ENCODE data around the gene DISP2.
A peak's percentile ranks its signal among the peaks of the same experiment; 100 is the strongest.

DISP2 gene

DNA sequence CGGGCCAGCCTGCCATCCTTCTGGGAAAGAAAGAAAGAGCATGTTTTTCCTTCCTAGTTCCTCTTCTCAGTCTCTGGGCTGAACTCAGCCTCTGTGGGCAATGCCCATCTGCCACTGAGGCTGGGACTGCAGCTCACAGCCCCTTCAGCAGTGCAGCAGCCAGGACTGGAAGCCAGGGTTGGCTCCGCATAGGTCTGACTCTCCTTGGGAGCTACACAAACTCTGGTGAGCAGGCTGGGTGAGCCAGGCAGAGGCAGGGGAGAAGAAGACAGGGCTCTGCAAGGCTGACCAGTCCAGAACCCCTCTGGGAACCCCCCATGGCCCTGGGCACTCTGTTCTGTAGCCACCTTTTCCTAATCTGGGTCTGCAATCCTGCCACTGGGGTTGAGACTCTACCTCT is 3.6 kb downstream of the DISP2 start:
- no peak for DNase-seq (ENCODE audit: low read depth in 2 of 3, low spot score in 2 of 3)

DNA sequence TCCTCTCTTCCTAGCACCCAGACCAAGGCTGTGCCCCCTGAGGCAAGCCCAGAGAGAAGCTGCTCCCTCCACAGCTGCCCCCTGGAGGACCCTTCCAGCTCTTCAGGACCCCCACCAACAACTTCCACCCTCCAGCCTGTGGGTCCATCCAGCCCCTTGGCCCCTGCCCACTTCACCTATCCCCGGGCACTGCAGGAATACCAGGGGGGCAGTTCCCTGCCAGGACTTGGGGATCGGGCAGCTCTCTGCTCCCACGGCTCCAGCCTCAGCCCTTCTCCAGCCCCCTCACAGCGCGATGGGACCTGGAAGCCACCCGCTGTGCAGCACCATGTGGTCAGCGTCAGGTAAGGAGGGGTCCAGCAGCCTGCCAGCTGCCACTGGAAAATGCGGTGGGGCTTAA is 5.6 kb downstream of the DISP2 start:
- no peak for DNase-seq (ENCODE audit: low read depth in 2 of 3, low spot score in 2 of 3)

DNA sequence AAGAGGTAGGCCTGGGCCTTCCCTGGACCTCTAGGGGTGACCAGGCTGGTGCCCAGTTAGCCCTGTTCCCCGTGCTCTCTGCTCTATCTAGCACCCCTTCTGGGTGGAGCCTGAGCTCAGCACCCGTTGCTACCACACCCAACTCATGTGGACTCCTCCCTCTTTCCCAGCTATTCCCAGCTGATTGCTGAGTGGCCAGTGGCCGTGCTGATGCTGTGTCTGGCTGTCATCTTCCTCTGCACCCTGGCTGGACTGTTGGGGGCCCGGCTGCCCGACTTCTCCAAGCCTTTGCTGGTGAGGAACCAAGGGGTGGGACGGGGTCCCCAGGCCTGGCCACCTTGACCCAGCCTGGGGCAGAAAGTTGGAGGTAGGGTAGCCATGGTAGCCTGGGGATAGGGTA is 6.2 kb downstream of the DISP2 start:
- DNase-seq (ENCODE audit: low read depth in 2 of 3, low spot score in 2 of 3): no peak

DNA sequence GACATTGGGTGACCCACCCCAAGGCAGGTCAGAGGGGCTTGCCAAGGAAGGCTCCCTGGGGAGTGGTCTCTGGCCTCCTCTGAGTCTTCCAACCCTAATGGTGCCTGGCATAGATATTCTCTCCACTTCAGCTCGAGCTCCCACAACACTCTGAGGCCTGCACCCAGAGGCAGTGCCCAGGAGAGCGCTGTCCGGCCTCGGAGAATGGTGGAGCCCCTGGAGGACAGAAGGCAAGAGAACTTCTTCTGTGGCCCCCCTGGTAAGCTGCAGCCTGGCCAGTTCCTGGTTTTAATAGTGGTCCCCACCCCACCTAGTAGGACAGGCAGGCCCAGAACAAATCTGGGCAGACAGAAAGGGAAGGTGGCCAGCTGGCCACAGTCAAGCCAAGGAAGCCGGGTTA is 7.0 kb downstream of the DISP2 start:
- DNase-seq (ENCODE audit: low read depth in 2 of 3, low spot score in 2 of 3): no peak

DNA sequence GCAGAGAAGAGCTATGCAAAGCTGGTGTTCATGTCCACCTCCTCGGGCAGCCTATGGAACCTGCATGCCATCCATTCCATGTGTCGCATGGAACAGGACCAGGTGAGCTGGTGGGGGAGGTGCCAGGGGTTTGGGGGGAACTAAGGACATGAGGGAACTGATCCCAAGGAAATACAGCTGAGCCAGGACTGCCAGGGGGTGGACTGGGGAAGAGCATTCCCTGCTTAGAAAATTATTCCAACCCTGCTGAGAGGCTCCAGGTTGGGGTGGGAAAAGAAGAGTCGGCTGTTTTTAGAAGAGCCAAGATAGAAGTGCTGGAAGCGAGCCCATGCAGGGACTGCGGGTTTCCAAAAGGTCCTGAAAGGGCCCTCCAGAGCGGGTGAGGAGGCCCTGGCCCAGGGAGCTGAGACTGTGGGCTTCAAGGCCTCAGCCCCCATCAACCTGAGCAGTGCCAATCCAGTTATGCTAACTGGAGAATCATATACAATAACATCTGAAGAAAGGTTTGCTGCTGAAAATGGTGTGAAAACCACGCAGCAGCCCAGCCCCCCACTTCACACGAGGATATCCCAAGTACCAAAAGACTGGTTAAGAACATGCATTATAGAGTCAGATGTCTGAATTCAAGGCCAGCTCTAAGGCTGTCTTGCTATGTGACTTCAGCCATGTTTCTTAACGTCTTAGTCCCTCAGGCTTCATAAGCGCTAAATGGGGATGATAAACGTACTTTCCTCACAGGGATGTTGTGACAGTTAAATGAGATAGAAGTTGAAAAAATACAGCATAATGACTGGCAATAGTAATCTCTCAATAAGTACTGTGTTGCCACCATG is 7.8 kb downstream of the DISP2 start:
- no peak for DNase-seq (ENCODE audit: low read depth in 2 of 3, low spot score in 2 of 3)

DNA sequence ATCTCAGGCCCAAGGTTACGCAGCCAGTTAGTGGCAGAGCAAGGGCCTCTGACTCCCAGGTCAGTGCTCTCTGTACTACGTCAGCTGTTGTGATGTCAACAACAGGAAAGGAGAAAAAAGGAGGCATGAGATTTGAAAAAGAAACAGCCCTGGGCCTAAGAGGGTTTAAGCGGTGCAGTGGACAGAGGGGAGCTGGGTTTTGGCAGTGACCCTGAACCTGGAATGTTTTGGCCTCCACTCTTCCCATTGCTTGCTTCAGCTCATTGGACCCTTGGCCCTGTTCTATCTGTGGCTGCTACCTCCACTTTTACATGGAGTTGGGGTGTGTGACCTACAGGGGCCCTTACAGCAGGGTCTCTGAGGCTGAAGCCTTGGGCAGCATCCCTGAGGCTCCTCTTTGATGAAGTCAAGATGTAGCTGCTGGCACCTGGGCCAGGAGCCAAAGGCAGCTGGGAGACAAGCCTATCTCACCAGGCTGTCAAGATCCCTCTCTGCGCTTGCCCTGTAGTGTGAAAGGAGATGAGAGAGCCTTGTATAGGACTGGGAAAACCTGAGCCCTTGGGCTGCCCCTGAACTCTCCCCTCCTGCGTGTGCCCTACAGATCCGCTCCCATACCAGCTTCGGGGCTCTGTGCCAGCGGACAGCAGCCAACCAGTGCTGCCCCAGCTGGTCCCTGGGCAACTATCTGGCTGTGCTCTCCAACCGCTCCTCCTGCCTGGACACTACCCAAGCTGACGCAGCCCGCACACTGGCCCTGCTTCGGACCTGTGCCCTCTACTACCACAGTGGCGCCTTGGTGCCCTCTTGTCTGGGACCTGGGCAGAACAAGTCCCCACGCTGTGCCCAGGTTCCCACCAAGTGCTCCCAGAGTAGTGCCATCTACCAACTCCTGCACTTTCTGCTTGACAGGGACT is 8.7 kb downstream of the DISP2 start:
- DNase-seq (ENCODE audit: low read depth in 2 of 3, low spot score in 2 of 3): no peak

DNA sequence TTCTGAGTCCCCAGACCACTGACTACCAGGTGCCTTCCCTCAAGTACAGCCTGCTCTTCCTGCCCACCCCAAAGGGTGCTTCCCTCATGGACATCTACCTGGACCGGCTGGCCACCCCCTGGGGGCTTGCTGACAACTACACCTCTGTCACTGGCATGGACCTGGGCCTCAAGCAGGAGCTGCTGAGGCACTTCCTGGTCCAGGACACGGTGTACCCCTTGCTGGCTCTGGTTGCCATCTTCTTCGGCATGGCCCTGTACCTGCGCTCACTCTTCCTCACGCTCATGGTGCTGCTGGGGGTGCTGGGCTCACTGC is 9.3 kb downstream of the DISP2 start:
- no peak for DNase-seq (ENCODE audit: low read depth in 2 of 3, low spot score in 2 of 3)

DNA sequence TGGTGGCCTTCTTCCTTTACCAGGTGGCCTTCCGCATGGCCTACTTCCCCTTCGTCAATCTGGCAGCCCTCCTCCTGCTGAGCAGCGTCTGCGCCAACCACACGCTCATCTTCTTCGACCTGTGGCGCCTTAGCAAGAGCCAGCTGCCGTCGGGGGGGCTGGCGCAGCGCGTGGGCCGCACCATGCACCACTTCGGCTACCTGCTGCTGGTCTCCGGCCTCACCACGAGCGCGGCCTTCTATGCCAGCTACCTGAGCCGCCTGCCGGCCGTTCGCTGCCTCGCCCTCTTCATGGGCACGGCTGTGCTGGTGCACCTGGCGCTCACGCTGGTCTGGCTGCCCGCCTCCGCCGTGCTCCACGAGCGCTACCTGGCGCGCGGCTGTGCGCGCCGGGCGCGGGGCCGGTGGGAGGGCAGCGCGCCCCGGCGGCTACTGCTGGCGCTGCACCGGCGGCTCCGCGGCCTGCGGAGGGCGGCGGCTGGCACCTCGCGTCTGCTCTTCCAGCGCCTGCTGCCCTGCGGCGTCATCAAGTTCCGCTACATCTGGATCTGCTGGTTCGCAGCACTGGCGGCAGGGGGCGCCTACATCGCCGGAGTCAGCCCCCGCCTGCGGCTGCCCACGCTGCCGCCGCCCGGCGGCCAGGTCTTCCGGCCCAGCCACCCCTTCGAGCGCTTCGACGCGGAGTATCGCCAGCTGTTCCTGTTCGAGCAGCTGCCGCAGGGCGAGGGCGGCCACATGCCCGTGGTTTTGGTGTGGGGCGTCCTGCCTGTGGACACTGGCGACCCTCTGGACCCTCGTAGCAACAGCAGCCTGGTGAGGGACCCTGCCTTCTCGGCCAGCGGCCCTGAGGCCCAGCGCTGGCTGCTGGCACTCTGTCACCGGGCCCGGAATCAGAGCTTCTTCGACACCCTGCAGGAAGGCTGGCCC is 9.9 kb downstream of the DISP2 start:
- peak; percentile 56 to 74 (median 69) for DNase-seq (ENCODE audit: low read depth in 2 of 3, low spot score in 2 of 3)

DNA sequence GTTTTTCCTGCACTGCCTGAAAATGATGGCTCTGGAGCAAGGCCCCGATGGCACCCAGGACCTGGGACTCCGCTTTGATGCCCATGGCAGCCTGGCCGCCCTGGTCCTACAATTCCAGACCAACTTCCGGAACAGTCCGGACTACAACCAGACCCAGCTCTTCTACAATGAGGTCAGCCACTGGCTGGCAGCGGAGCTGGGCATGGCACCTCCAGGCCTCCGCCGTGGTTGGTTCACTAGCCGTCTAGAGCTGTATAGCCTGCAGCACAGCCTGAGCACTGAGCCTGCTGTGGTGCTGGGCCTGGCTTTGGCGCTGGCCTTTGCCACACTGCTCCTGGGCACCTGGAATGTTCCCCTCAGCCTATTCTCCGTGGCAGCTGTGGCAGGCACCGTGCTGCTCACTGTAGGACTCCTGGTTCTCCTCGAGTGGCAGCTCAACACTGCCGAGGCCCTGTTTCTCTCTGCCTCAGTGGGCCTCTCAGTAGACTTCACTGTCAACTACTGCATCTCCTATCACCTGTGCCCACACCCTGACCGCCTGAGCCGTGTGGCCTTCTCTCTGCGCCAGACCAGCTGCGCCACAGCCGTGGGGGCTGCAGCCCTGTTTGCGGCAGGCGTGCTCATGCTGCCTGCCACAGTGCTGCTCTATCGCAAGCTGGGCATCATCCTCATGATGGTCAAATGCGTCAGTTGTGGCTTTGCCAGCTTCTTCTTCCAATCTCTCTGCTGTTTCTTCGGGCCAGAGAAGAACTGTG is 10.9 kb downstream of the DISP2 start:
- DNase-seq (ENCODE audit: low read depth in 2 of 3, low spot score in 2 of 3): no peak

DNA sequence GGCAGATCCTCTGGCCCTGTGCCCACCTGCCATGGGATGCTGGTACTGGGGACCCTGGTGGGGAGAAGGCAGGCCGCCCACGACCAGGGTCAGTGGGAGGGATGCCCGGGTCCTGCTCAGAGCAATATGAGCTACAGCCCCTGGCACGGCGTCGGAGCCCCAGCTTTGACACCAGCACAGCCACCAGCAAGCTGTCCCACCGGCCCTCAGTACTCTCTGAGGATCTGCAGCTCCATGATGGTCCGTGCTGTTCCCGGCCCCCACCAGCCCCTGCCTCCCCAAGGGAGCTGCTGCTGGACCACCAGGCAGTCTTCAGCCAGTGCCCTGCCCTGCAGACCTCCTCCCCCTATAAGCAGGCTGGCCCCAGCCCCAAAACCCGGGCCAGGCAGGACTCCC is 11.5 kb downstream of the DISP2 start:
- no peak for DNase-seq (ENCODE audit: low read depth in 2 of 3, low spot score in 2 of 3)

DNA sequence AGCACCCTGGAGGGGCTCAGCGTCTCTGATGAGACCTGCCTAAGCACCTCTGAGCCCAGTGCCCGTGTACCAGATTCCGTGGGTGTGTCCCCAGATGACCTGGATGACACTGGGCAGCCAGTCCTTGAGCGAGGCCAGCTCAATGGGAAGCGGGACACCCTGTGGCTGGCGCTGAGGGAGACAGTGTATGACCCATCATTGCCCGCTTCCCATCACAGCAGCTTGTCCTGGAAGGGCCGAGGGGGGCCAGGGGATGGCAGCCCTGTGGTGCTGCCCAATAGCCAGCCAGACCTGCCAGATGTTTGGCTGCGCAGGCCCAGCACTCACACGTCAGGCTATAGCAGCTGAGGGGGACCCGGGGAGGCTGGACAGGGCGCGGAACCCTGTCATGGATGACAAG is 12.0 kb downstream of the DISP2 start:
- DNase-seq (ENCODE audit: low read depth in 2 of 3, low spot score in 2 of 3): no peak

DNA sequence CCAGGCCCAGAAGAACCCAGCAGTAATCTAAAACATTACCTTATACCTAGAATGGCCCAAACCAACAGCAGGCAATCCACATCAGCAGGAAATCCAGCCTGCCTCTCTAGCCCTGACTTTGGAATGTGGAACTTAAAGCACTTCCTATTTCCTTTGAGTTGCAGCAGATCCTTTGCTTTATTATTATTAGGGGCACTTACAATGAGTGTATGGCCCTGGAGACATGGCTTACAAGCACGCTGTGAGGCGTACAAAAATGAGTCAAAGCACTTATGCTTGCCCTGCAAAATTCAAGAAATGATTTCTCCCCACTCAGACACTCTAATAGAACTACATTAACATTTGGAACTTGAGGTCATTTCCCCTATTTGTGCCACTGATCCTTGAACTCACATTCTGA is 15.0 kb downstream of the DISP2 start:
- DNase-seq (ENCODE audit: low read depth in 2 of 3, low spot score in 2 of 3): no peak

DNA sequence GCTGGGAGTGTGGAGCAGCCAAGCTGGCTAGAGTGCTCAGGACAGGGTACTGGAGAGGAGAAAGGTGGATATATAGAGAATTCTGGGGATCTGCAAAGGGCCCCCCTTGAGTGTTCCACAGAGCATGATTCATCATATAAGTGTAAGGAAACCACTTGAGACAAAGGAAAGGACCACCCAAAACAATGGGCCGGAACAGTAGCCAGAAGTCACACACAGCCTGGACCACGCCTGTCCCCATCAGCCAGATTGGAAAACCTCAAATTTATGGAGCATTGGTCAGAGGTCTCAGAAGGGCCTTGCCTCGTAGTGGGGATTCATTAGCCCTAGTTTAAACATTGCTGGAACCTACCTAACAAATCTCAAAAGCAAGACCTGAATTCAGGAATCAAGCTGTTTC is 19.6 kb downstream of the DISP2 start:
- no peak for DNase-seq (ENCODE audit: low read depth in 2 of 3, low spot score in 2 of 3)

DNA sequence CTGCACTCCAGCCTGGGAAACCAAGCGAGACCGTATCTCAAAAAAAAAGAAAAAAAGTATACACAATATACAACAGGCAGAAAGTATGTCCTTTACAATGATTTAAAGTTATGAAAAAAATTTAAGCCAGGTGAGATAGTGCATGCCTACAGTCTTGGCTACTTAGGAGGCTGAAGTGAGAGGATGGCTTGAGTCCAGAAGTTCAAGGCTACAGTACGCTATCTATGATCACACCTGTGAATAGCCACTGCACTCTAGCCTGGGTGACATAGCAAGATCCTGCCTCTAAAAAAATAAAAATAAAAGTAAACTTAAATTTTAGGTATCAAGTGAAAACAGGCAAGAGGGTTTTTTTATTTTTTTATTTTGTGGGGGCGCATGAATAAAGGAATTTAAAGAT is 21.4 kb downstream of the DISP2 start:
- no peak for DNase-seq (ENCODE audit: low read depth in 2 of 3, low spot score in 2 of 3)

DNA sequence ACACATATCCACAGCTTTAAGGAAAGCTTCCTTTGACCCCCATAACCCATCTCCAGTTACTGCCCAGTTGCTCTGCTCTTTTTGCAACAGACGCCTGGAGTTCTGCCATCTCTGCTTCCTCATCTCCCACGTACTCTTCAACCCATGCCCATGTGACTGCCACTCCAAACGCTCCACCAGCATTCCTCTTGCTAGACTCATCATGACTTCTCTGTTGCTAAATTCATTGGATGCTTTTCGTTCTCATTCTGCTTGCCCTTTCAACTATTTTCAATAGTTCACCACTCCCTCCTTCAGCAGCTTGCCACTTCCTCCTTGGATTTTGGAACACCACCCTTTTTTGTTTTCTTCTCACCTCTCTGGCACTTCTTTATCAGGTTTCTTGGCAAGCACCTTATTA is 21.8 kb downstream of the DISP2 start:
- DNase-seq (ENCODE audit: low read depth in 2 of 3, low spot score in 2 of 3): no peak

DNA sequence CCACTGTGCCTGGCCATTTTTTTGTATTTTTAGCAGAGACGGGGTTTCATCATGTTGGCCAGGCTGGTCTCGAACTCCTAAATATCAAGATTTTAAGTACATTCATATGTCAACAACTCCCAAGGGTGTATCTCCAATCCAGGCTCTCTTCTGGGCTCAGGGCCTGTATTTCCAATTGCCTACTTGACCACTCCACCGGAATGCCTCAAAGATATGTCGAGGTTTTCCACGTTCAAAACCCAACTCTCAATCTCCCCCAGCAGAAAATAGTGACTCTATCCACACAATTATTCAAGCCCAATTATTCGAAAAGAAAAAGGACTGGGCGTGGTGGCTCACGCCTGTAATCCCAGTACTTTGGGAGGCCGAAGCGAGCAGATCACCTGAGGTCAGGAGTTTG is 22.6 kb downstream of the DISP2 start:
- DNase-seq (ENCODE audit: low read depth in 2 of 3, low spot score in 2 of 3): no peak

DNA sequence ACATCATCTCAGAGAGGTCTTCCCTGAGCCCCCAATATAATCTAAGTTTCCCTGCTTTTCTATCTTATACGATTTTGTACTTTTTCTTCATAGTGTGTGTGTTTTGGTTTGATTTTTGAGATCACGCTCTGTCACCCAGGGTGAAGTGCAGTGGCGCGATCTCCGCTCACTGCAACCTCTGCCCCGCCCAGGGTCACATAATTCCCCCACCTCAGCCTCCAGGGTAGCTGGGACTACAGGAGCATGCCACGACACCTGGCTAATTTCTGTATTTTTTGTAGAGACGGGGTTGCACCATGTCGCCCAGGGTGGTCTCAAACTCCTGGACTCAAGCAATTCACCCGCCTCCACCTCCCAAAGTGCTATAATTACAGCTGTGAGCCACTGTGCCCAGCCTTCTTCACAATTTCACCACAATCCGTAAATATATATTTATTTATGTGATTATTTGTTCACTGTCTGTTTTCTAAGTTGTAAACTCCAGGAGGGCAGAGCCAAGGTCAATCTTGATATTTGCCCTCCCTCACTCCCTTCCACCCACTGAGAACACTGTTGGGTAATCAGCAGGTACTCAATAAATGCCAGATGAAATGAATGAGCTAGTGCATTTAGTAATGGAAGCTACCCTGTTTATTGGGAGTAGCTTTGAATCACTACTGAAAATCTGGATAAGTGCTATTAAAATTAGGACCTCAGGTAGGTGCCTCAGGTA is 24.0 kb downstream of the DISP2 start:
- DNase-seq (ENCODE audit: low read depth in 2 of 3, low spot score in 2 of 3): no peak

DNA sequence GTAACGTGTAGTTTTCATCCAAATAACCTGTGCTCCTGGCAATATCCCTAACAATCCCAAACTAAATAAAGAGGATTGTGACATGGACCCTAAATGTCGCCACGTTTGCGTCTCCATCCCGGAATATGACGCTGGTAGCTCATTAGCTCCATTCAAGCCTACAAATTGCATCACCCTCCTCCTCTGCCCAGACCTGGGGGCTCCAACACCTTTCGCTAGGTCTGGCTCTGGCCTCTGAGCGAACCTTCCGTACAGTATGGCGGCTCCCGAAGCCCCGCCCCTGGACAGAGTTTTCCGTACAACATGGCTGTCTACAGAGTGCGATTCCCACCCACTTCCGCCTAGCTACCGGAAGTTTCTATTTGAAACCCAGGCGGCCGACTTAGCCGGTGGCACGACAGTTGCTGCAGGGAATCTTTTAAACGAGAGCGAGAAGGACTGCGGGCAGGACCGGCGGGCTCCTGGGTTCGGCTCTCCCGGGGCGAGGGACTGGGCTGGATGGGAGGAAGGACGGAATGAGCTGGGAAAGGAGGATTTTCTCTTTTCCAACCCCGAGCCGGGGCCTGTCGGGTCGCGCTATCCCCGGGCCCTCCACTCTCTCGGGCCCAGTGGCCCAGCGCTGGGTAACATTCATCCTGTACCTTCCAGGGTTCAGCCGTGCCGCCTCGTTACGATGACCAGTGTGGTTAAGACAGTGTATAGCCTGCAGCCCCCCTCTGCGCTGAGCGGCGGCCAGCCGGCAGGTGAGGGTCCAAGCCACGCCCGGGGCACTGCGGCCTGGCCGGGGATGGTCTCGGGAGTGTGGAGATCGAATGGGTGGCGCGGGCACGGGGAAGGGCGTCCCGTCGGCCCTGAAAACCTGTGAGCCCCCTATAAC is 24.8 kb downstream of the DISP2 start, which contains the start of gene KNSTRN:
KNSTRN (plus strand) TSS at position 142 of the 877 bp plus-strand sequence; CDS start at position 257, 115 bp downstream.
- DNase-seq (ENCODE audit: low read depth in 2 of 3, low spot score in 2 of 3): peak; percentile 69 to 88 (median 74)

DNA sequence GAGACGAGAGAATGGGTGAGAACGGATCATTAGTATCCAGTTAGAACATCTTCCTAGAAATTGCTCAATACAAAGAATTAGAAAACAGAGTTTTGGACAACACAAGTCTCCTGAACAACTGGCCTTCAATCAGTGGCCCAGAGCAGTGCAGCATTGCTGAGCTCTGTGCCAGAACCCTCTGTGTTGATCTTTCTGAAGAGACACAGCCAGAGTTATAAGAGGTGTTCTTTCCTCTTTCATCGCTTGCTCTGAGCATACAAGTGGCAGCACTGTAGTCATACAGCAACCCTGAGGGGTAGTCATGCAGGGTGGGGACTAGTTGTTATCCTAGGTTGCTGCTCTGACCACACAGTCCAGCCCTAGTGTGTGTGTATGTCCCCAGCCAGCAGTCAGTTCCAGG is 28.5 kb downstream of the DISP2 start:
- no peak for DNase-seq (ENCODE audit: low read depth in 2 of 3, low spot score in 2 of 3)

Measured in activated CD8-positive, alpha-beta memory T cell treated with anti-CD3 and anti-CD28 coated beads for 48 hours (primary cell).